Measurements from ENCODE around the gene ITIH6. TPM values are rescaled to one million over a fixed set of nuclear protein-coding genes. Genes with fewer than 3 reads are reported as not detected.

ITIH6 gene
- total RNA-seq, 4 donors from 2014 or later: not detected

GRCh38 chrX:54810532-54810931, 12.5 kb upstream of the ITIH6 start:
- no peaks in the 10 kb centered on the region for H3K9me3 ChIP-seq
- no peak overlapping the region for H3K4me3 ChIP-seq
- no peak overlapping the region for H3K27ac ChIP-seq
- no peak for DNase-seq
- intact Hi-C loops (cut with DNase I; ENCODE audit: low total_unique reads): loop anchor here (5.0 kb wide), 1 partner anchor 168 kb away; no protein-coding TSS in a partner anchor
- in situ Hi-C loops (cut with MboI; ENCODE audit: low pct_ligation_motif_present in 1 of 4, low pct_unique_long_range_greater_than_20kb in 1 of 4, low sequenced_read_pairs in 3 of 4): loop anchor here in 2 of 4 donors (25.0 kb wide), 2 partner anchors 173 to 373 kb away; partner anchors contain the start of gene TSR2 (in 1 of the 2)
- TF ChIP-seq POLR2A (IDR thresholded peaks at IDR 0.05) (no peak), EP300 (IDR thresholded peaks at IDR 0.05; ENCODE audit: low read depth) (no peak), CTCF (IDR thresholded peaks at IDR 0.05) (no peak), POLR2AphosphoS5 (IDR thresholded peaks at IDR 0.05) (no peak)
- H3K4me1 ChIP-seq: peaks cover 3 to 12% (median 8%) of the 10 kb centered on the region in 4 donors
- no peaks in the 10 kb centered on the region for H3K27me3 ChIP-seq
- H3K36me3 ChIP-seq: no peaks in the 10 kb centered on the region
- WGBS, 2 donors (ENCODE audit: low coverage in 1 of 2): 88% methylated on average over 5 of the region's 5 CpGs; no CpG with 5 or more reads in 1 of the 2 donors

- H3K4me1 ChIP-seq: peaks cover 3 to 12% (median 8%) of the 10 kb centered on the region in 4 donors
- 49% methylated on average over 38 of the region's 38 CpGs; no CpG with 5 or more reads in 1 of the 2 donors for WGBS, 2 donors (ENCODE audit: low coverage in 1 of 2)
- no peaks in the 10 kb centered on the region for H3K9me3 ChIP-seq
- in situ Hi-C loops (cut with MboI; ENCODE audit: low pct_ligation_motif_present in 1 of 4, low pct_unique_long_range_greater_than_20kb in 1 of 4, low sequenced_read_pairs in 3 of 4) (loop anchor here in 2 of 4 donors (25.0 kb wide), 2 partner anchors 172 to 372 kb away; partner anchors contain the start of gene TSR2 (in 1 of the 2)), intact Hi-C loops (cut with DNase I; ENCODE audit: low total_unique reads) (no loop called here)
- H3K4me3 ChIP-seq: peak overlapping the region; percentile 54 to 84 (median 78)
- TF ChIP-seq EP300 (IDR thresholded peaks at IDR 0.05; ENCODE audit: low read depth) (no peak), POLR2A (IDR thresholded peaks at IDR 0.05) (no peak), POLR2AphosphoS5 (IDR thresholded peaks at IDR 0.05) (peak in 2 of 3 donors; percentile 30 to 44), CTCF (IDR thresholded peaks at IDR 0.05) (no peak)
- H3K27ac ChIP-seq: peak overlapping the region; percentile 84 to 93 (median 86)
- DNase-seq: peak; percentile 94
- no peaks in the 10 kb centered on the region for H3K27me3 ChIP-seq
- no peaks in the 10 kb centered on the region for H3K36me3 ChIP-seq
Observed at GRCh38 chrX:54808605-54809483, 10.8 kb upstream of the ITIH6 start.

- Histone ChIP-seq H3K4me1 (peaks cover 3 to 12% (median 8%) of the 10 kb centered on the region in 4 donors), H3K4me3 (peak overlapping the region; percentile 54 to 84 (median 78)), H3K9me3 (no peaks in the 10 kb centered on the region), H3K27ac (peak overlapping the region; percentile 84 to 93 (median 86)), H3K27me3 (no peaks in the 10 kb centered on the region), H3K36me3 (no peaks in the 10 kb centered on the region)
- in situ Hi-C loops (cut with MboI; ENCODE audit: low pct_ligation_motif_present in 1 of 4, low pct_unique_long_range_greater_than_20kb in 1 of 4, low sequenced_read_pairs in 3 of 4) (loop anchor here in 2 of 4 donors (25.0 kb wide), 2 partner anchors 171 to 371 kb away; partner anchors contain the start of gene TSR2 (in 1 of the 2)), intact Hi-C loops (cut with DNase I; ENCODE audit: low total_unique reads) (no loop called here)
- 45% methylated on average over 23 of the region's 23 CpGs; no CpG with 5 or more reads in 1 of the 2 donors for WGBS, 2 donors (ENCODE audit: low coverage in 1 of 2)
- DNase-seq: peak; percentile 65
- TF ChIP-seq CTCF (IDR thresholded peaks at IDR 0.05) (no peak), POLR2A (IDR thresholded peaks at IDR 0.05) (no peak), EP300 (IDR thresholded peaks at IDR 0.05; ENCODE audit: low read depth) (no peak), POLR2AphosphoS5 (IDR thresholded peaks at IDR 0.05) (no peak)
Observed at GRCh38 chrX:54808109-54808604, 10.1 kb upstream of the ITIH6 start.

All from transverse colon (tissue), 4 donors.